Measurements from ENCODE around the gene ACP2.

- no peak for TF ChIP-seq POLR2AphosphoS5 (IDR thresholded peaks at IDR 0.05; ENCODE audit: low read depth)
- TF ChIP-seq, protein P1, sequence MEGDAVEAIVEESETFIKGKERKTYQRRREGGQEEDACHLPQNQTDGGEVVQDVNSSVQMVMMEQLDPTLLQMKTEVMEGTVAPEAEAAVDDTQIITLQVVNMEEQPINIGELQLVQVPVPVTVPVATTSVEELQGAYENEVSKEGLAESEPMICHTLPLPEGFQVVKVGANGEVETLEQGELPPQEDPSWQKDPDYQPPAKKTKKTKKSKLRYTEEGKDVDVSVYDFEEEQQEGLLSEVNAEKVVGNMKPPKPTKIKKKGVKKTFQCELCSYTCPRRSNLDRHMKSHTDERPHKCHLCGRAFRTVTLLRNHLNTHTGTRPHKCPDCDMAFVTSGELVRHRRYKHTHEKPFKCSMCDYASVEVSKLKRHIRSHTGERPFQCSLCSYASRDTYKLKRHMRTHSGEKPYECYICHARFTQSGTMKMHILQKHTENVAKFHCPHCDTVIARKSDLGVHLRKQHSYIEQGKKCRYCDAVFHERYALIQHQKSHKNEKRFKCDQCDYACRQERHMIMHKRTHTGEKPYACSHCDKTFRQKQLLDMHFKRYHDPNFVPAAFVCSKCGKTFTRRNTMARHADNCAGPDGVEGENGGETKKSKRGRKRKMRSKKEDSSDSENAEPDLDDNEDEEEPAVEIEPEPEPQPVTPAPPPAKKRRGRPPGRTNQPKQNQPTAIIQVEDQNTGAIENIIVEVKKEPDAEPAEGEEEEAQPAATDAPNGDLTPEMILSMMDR (IDR thresholded peaks at IDR 0.05; ENCODE audit: insufficient read depth, low read length): no peak
- TF ChIP-seq REST (IDR thresholded peaks at IDR 0.05; ENCODE audit: insufficient replicate concordance, low read depth): no peak
- TF ChIP-seq SPI1 (IDR thresholded peaks at IDR 0.05; ENCODE audit: borderline replicate concordance, low read depth): no peak
Measured at GRCh38 chr11:47253660-47254059, 5.0 kb upstream of the ACP2 start.
